GM12878 (cell line): ENCODE measurements around the gene TMC6.
A peak's percentile ranks its signal among the peaks of the same experiment; 100 is the strongest.

ENCODE experiments used
- HDAC2 ChIP-seq: fragments of 200-600 bp; sonication (generic); IDR thresholded peaks from 2 replicates; pipeline ENCODE4 v1.6.1; 2017
- POLR2A ChIP-seq: IDR thresholded peaks from 2 replicates; pipeline ENCODE4 v1.6.1; 2011; ENCODE audit warnings: low read depth, mild to moderate bottlenecking, low read length
- TF ChIP-seq, protein P1 (sequence below): fragments of 450-650 bp; IDR thresholded peaks from 2 replicates; pipeline ENCODE4 v1.6.1; 2017; ENCODE audit warnings: mild to moderate bottlenecking

DNA sequence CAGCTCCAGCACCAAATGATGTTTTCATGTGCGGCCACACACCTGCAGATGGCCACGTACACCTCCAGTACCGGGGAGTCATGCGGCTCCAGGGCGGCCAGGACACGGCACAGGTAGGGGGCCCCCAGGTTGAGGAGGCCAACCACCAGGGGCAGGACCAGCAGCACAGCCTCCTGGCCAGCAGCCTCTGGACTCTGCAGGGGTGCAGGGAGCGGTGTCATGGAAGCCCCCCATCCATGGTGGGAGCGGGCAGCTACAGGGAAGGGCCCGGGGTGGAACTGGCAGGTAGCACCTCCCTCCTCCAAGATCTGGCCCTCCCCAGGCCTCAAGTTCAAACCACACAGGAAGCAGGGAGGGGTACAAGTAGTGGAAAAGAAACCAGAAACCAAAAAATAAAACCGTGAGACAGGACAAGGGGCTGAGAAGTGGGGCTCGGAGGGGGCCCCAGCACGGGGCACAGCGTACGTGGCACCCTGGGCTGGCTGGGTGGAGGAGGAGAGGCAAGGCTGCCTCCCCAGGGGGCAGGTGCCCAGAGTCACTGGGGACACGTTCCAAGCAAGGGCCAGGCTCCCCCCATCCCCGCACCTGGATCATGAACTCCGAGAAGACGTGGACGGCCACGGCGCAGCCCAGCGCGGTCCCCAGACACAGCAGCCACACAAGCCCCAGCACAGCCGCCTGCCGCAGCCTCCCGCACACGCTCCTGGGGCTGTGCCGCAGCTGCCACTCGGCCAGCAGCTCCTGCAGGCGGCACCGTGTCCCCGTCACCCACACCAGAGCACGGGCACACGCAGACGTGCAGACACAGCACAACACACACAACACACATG lies 7.4 kb downstream of the TMC6 start:
- TF ChIP-seq HDAC2 (no peak), POLR2A (peak; percentile 71)
- TF ChIP-seq, protein P1, sequence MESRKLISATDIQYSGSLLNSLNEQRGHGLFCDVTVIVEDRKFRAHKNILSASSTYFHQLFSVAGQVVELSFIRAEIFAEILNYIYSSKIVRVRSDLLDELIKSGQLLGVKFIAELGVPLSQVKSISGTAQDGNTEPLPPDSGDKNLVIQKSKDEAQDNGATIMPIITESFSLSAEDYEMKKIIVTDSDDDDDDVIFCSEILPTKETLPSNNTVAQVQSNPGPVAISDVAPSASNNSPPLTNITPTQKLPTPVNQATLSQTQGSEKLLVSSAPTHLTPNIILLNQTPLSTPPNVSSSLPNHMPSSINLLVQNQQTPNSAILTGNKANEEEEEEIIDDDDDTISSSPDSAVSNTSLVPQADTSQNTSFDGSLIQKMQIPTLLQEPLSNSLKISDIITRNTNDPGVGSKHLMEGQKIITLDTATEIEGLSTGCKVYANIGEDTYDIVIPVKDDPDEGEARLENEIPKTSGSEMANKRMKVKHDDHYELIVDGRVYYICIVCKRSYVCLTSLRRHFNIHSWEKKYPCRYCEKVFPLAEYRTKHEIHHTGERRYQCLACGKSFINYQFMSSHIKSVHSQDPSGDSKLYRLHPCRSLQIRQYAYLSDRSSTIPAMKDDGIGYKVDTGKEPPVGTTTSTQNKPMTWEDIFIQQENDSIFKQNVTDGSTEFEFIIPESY = no peak
